ENCODE results near the gene HOXA6. TPM values are rescaled to one million over a fixed set of nuclear protein-coding genes. Genes with fewer than 3 reads are reported as not detected.

Gene HOXA6
- total and polyA plus RNA-seq, 10 of the 15 experiments (the other 5 are each of a cell fraction or from before 2014, with no cell fraction given) = 0.08 TPM; not detected in 9

GRCh38 chr7:27160546-27161213 lies 13.1 kb upstream of the HOXA6 start (continued):
- peak; percentile 44; the same call in 1 of the 2 replicates for TF ChIP-seq DPF2 (IDR thresholded peaks at IDR 0.05)
- TF ChIP-seq ZNF24 (IDR thresholded peaks at IDR 0.05) = no peak
- peak; percentile 89; the same call in 1 of the 2 replicates for TF ChIP-seq RB1 (IDR thresholded peaks at IDR 0.05; ENCODE audit: borderline replicate concordance)
- 0 out of 2 replicates have a peak, but pooled peaks have one; percentile 10 for TF ChIP-seq HCFC1 (IDR thresholded peaks at IDR 0.05; ENCODE audit: low read length)
- peak; percentile 61 for TF ChIP-seq IKZF1 (conservative IDR thresholded peaks at IDR 0.05)
- TF ChIP-seq RELB (IDR thresholded peaks at IDR 0.05; ENCODE audit: low read depth) = peak; percentile 91
- TF ChIP-seq NR2C1 (IDR thresholded peaks at IDR 0.05) = peak; percentile 37; the same call in 1 of the 2 replicates
- peak; percentile 78; the same call in 1 of the 2 replicates for TF ChIP-seq SMARCA5 (IDR thresholded peaks at IDR 0.05)
- TF ChIP-seq E4F1 (IDR thresholded peaks at IDR 0.05; ENCODE audit: borderline replicate concordance, partially characterized antibody) = no peak
- TF ChIP-seq GABPA (IDR thresholded peaks at IDR 0.05; ENCODE audit: low read depth) = no peak
- no peak for TF ChIP-seq FOXM1 (IDR thresholded peaks at IDR 0.05; ENCODE audit: low read depth, low read length)
- no peak for TF ChIP-seq ASH2L (IDR thresholded peaks at IDR 0.05; ENCODE audit: borderline replicate concordance, low read depth)

Measured in GM12878 (cell line).